Endometrial microvascular endothelial cells (primary cell): ENCODE results near the gene UBE2E1. TPM values are rescaled to one million over a fixed set of nuclear protein-coding genes. Genes with fewer than 3 reads are reported as not detected.
"Not testable (repeated sequence)": the region's sequence is repeated elsewhere in the genome, so short reads cannot be mapped to it uniquely, and the experiment has no call there.

Experiments
- in situ Hi-C: cut with HindIII; loops from 2 replicates; pipeline ENCODE4 v1.10.0; 2017; ENCODE audit warnings: low sequenced_read_pairs, low pct_unique_long_range_greater_than_20kb; ENCODE audit errors: inconsistent ontology term
- total RNA-seq: library from RNA; depleted of rRNA; stranded (reverse); fragments of >200 nt; gene quantifications from one replicate; pipeline ENCODE4 v1.2.3, GENCODE V29; 2015; ENCODE audit errors: inconsistent ontology term

UBE2E1 gene
- total RNA-seq, 1 donor from 2014 or later, result 151 TPM

DNA sequence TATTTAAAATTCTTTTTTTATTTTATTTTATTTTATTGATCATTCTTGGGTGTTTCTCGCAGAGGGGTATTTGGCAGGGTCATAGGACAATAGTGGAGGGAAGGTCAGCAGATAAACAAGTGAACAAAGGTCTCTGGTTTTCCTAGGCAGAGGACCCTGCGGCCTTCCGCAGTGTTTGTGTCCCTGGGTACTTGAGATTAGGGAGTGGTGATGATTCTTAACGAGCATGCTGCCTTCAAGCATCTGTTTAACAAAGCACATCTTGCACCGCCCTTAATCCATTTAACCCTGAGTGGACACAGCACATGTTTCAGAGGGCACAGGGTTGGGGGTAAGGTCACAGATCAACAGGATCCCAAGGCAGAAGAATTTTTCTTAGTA is 64.9 kb downstream of the UBE2E1 start:
- in situ Hi-C loops, result not testable (repeated sequence)

DNA sequence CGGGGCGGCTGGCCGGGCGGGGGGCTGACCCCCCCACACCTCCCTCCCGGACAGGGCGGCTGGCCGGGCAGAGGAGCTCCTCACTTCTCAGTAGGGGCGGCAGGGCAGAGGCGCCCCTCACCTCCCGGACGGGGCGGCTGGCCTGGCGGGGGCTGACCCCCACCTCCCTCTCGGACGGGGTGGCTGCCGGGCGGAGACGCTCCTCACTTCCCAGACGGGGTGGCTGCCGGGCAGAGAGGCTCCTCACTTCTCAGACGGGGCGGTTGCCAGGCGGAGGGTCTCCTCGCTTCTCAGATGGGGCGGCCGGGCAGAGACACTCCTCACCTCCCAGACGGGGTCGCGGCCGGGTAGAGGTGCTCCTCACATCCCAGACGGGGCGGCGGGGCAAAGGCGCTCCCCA is 65.6 kb downstream of the UBE2E1 start:
- in situ Hi-C loops, result not testable (repeated sequence)

DNA sequence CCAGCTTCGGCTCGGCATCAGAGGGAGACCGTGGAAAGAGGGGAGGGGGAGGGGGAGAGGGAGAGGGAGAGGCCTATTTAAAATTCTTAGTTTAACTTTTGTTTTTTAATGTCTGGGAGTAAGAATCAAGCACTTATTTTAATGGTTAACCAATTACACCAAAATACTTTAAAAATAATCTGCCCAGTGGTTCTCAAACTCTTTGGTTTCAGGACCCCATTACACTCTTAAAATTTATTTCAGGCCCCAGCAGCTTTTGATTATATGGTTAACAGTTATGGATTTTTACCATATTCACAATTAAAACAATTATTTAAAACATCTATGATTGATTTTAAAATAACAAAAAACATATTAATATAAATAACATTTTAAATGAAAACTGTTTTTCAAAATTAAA is 66.6 kb downstream of the UBE2E1 start:
- in situ Hi-C loops, result no loop called here

DNA sequence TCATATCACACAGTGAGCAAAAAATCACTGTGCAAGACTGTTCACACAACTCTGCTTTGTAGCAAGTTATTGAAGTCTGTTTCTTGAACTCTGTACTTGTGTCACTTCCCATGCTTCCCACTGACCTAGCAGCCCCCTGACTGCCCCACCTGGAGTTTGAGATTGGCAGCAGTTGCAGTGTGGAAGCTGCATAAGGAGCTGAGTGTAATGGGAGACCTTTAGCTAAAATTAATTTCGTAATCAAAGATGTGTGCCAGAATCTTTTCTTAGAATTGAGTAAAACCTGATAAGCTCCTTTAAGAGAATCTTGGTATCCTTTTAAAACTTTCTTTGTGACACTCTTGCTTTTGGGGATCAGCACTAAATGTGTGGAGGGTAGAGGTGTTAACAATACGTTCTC is 68.2 kb downstream of the UBE2E1 start:
- in situ Hi-C loops, result no loop called here

DNA sequence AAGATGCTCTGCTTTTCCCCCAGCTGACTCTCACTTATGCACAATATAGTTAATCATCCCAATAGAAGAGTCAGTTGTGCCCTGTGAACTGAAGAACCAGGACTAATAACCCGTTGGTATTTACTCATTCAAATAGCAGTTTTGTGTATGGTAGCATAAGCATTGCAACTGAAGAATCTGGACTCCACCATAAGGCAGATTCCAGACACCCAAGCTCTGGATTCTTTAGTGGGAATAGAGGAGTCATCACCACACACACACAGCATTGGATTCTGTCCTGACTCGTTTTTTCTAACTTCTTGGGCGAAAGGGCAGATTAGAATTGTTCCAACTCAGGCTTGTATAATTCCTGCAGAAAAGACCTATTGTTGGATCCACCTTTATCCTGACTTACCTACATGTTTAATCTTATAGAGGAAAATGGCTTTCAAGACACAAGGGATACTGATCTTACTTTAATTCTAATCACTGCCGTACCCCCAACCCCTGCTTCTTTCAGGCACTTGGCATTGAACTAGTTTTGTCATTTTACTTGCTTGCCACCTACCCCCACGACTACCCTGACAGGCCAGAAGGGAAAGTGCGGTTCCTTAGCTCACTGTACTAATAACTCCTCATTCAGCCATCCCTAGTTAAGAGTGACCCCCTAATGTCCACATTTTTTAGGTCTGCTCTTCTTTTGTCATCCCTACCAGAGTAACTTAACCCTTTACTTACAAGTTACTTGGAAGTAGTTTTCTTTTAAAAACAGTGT is 68.8 kb downstream of the UBE2E1 start:
- in situ Hi-C loops, result no loop called here

DNA sequence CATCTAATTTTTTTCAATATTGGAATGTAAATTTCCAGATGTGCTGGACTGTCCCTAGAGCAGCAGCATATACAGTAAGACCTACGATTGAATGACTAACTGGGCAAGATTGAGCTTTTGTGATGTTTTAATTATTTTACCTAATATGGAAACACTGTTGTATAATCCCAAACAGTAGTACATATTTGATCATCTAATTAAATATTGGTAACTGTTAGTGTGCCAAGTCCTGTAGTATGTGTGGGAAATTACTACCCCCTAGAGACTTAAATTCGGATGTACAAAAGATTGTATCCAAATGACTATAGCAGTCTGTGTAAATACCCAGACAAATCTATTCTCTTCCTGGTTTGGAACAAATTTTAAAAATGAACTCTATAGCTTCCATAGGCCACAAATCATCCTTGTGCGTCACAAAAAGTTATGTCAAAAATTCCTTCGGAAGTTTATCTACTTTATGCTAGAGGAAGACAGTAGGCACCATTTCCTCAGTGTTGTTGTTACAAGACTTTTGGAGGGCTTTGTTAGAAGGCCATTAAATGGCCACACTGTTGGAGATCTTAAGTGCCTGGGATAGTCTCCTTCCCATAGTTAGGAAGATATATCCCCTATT is 69.5 kb downstream of the UBE2E1 start:
- in situ Hi-C loops, result no loop called here

DNA sequence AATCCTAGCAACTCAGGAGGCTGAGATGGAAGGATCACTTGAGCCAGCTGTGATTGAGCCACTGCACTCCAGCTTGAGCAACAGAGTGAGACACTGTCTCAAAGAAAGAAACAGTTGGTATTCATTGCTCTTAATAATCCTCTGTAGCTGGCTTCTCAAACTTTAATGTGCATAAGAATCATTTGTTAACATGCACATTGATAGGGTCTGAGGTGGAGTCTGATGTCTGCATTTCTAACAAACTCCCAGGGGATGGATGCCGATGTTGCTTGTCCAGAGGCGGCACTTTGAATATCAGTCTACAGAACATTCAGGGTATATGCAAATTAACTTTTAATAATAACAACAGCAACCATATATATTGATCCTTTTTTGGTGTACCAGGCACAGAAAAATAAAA is 71.2 kb downstream of the UBE2E1 start:
- in situ Hi-C loops, result no loop called here

DNA sequence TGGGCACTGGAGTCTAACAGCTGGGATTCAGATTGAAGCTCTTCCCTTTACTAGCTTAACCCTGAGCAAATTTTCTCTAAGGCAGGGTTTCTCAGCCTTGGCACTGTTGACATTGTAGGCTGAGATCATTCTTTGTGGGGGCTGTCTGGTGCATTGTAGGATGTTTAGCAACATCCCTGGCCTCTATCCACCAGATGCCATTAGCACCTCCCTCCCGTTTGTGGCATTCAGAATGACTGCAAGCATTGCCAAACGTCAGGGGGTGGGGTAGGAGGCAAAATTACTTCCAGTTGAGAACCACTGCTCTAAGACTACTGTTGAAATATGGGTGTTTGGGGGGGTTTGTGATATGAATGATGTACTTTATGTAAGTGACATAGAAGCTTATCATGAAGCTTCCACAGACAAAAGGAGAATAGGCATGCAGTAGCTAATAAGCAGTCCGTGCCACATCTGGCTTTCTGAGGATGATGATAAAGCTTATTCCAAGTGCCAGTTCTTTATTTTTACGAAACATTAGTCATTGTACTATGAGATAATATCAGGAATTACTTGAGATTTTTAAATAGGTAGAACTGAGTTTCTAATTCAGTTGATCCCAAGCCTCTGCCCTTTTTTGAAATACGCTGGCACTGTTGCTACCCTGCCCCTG is 71.7 kb downstream of the UBE2E1 start:
- in situ Hi-C loops, result no loop called here

DNA sequence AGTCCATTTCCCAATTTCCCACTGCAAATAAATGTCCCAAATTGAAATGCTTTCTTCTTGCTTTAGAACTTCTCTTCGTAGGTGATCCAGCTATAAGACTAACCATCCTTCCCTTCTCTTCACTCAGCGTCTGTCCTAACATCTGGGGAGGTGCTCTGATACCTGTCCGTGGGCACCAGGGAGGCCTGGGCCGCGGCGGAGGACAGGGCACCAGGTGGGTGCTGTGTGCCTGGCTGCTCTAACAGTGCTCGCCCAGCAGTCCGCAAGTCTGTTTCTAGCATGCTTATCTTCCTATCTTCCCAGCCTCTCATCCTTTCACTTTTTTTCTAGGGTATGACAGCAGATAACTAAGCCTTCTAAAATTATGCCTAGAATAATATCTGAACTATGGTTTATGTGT is 73.7 kb downstream of the UBE2E1 start:
- in situ Hi-C loops, result no loop called here

DNA sequence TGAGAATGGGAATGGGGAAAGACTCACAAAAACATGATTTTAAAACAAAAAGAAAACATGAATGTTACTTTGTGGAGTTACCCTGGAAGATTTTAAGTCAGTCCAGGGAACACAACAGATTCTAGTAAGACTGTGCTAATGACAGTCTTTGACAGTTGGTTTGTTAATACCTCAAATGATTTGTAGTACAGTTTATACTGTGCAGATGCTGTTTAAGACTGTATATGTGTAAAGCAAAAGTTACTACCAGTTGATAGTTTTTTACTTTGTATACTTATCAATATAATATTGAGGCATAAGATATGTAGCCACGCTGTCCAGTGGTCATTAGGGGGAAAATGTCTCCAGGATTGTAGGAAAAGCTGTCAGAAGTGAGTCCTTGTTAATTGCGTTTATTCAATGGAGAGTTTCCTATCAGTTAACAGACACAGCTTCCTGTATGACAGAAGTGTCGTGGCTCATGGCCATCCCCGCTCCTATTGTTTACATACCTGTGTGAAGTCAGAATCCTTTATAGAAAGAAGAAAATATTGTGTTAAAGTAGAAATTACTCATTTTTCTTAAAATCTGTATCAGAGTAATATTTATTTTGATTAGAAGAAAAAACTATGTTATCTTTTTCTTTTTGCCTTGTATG is 75.1 kb downstream of the UBE2E1 start:
- in situ Hi-C loops, result no loop called here

DNA sequence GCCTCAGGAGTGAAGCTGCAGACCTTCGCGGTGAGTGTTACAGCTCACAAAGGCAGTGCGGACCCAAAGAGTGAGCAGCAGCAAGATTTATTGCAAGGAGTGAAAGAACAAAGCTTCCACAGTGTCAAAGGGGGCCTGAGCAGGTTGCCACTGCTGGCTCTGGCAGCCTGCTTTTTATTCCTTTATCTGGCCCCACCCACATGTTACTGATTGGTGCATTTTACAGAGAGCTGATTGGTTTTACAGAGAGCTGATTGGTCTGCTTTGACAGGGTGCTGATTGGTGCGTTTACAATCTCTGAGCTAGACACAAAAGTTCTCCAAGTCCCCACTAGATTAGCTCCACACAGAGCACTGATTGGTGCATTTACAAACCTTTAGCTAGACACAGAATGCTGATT is 76.2 kb downstream of the UBE2E1 start:
- in situ Hi-C loops, result not testable (repeated sequence)

DNA sequence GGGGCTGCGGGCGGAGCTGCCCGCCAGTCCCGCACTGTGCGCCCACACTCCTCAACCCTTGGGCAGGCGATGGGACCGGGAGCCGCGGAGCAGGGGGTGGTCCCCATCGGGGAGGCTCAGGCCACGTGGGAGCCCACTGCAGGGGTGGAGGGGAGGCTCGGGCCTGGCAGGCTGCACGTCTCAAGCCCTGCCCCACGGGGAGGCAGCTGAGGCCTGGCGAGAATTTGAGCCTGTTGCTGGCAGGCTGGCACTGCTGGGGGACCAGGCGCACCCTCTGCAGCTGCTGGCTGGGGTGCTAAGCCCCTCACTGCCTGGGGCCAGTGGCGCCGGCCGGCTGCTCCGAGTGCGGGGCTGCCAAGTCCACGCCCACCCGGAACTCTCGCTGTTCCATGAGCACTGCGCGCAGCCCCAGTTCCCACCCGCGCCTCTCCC is 76.7 kb downstream of the UBE2E1 start:
- in situ Hi-C loops, result no loop called here

DNA sequence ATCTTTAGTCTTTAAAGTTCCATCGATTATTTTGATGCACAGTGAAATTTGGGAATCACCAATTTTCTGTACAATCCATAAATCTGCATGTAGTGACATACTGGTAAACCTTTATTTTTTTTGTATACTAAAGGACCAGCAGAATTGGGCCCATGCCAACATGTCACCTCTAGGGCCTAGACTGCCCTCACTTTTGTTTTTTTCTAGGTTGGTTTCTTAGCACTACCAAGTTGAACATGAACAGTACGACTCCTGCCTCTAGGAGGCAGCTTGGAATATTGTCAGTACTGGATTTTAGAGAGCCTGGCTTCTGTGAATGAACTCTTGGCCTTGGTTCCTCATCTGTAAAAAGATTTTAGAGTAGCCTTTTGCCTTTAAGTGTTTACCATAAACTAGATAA is 78.7 kb downstream of the UBE2E1 start:
- in situ Hi-C loops, result no loop called here

DNA sequence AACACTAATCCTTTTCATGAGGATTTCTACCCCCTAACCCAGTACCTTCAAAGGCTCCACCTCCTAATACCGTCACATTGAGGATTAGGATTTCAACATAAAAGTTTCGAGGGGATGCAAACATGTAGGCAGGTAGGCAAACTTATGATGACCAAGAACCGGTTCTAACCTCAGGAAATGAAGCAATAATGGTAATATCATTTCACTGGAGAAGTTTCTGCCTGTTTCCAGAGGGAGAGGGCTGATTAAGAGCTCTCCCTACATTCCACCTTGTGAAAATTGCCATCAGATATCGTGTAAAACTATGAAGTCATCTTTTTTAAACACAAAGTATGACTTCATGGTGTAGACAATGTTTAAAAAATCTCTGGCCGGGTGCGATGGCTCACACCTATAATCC is 79.5 kb downstream of the UBE2E1 start:
- in situ Hi-C loops, result no loop called here

DNA sequence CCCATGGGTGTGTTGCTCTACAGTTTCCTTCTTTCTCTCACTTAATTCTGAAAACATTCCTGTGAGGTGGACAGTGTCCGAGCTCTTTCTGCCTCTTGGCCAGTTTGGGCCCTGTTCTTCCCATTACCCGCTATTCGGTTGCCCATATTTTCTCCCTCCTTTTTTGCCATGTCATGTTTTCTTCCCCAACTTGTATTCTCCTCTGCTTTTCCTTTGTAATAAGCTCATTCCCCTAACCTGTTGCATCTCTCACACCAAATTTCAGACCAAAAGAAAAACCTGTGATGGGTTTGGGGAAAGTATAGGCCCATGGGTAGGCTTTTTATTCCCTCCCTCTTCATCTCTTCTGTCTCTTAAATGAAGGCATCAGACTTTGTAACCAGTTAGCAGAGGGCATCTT is 80.6 kb downstream of the UBE2E1 start:
- in situ Hi-C loops, result no loop called here

DNA sequence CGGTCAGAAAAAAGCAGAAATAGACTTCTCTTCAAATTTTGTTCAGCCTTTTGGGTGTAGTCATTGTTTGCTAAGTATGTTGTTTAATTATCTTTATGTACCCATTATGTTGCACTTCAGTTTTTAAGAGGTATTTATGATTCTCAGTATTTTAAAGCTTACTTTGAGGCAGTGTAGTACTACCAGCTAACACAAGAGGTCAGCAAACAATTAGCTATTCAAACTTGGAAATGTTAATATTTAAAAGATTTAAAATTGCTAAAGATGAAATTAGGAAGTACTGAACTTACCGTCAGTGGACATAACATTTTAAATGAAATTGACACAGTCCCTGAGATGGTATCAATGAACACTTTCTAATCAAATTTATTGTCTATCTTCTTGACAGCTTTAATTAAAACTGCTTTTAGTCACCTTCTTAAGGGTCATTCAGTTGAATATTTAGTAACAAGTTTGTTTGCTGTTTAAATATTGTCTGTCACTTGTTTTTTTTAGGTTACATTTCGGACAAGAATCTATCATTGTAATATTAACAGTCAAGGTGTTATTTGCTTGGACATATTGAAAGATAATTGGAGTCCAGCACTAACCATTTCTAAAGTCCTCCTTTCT is 83.0 kb downstream of the UBE2E1 start:
- in situ Hi-C loops, result no loop called here

DNA sequence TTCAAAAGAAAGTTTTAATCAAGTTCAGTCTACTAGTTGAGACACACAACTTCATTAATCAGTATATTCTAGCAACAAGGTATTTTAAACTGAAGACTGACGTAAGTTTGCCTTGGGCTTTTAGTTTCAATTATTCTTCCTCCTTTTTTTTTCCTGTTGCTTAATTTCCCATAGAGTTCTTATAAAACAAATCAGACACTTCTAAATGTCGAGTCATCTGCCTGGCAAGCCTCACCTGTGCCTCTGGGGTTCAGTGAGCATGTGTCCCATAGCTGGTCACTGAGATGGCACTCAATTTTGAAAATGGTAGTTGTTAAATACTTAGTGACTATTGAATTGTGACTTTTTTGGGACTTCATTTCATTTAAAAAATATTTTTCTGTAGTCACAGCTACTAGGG is 83.6 kb downstream of the UBE2E1 start:
- in situ Hi-C loops, result no loop called here

DNA sequence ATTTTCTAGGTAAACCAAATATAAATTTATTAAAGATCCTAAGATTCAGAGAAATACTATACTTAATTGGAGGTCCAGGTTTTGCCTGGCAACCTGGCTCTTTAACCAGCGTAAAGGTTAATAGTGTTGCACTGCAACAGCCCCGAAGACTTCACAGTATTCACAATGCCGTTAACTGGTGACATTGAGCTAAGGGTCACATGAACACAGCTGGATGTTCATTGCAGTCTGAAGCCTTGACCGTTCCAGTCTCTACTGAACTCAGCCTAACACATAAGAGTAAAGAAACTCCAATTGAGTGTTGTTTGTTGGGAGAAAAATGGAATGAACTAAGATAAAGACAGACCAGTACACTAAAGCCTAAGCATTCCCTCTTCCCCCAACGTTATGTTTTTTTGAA is 84.2 kb downstream of the UBE2E1 start:
- in situ Hi-C loops, result no loop called here

DNA sequence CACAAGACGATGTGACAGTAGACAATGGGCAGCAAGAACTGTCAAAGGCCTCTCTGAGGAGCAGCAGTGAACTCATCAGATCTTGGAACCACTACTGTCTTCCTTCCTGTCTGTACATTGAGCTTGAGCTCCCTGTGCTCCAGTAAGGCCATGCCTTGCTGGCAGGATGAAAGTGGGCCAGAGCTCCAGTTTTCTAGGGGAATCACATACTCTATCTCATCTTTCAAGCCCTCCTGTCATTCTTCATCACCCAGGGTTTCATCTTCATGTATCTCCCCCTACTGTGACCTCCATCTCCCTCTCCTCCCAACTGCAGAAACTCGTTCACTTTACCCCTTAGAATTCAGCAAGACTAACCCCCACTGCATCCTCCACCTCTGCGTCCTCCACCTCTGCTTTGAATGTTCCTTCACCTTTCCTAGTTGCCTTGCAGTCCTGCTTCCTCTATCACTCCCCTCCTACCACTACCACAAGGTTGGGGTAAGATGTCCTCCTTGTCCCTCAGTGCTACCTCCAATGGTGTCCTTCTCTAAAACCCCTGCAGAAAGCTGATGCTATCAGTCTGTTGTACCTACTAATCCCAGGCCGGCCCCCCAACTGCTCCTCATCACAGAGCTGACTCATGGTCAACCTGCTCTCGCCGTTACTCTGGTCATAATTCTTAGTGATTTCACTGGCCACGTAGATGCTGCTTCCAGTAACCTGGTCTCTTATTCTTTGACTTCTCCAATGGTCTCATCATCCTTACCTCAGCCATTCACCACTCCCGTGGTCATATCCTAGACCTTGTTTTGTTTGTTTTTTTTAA is 88.7 kb downstream of the UBE2E1 start:
- in situ Hi-C loops, result no loop called here
